COR-L47 (cell line): ENCODE measurements around the gene SLC6A16.
"Not testable (repeated sequence)": the region's sequence is repeated elsewhere in the genome, so short reads cannot be mapped to it uniquely, and the experiment has no call there.

Source experiments
- DNase-seq: peaks from one replicate; lab custom pipeline; 2025; lab: John Stamatoyannopoulos, UW

Gene SLC6A16

GRCh38 chr19:49331187-49331586, 6.2 kb upstream of the SLC6A16 start:
- DNase-seq, result not testable (repeated sequence)

- DNase-seq, result no peak
Observed at GRCh38 chr19:49328741-49329140, 3.8 kb upstream of the SLC6A16 start.

GRCh38 chr19:49327878-49328544, 3.0 kb upstream of the SLC6A16 start:
- no peak for DNase-seq

GRCh38 chr19:49326165-49326704, 1.2 kb upstream of the SLC6A16 start:
- no peak for DNase-seq

- DNase-seq, result not testable (repeated sequence)
Observed at GRCh38 chr19:49325756-49326155, 765 bp upstream of the SLC6A16 start.

GRCh38 chr19:49318296-49318695, 6.7 kb downstream of the SLC6A16 start:
- DNase-seq, result no peak

- no peak for DNase-seq
Observed at GRCh38 chr19:49316284-49316683, 8.7 kb downstream of the SLC6A16 start.

- DNase-seq, result no peak
Observed at GRCh38 chr19:49315111-49315510, 9.9 kb downstream of the SLC6A16 start.

- no peak for DNase-seq
Observed at GRCh38 chr19:49309087-49309486, 15.9 kb downstream of the SLC6A16 start.

GRCh38 chr19:49306734-49307133, 18.3 kb downstream of the SLC6A16 start:
- not testable (repeated sequence) for DNase-seq

- no peak for DNase-seq
Observed at GRCh38 chr19:49301866-49302252, 23.1 kb downstream of the SLC6A16 start.

- no peak for DNase-seq
Observed at GRCh38 chr19:49301165-49301865, 23.7 kb downstream of the SLC6A16 start.

GRCh38 chr19:49298653-49299052, 26.3 kb downstream of the SLC6A16 start:
- not testable (repeated sequence) for DNase-seq

GRCh38 chr19:49297403-49297802, 27.6 kb downstream of the SLC6A16 start:
- DNase-seq, result no peak

- no peak for DNase-seq
Observed at GRCh38 chr19:49295208-49295880, 29.6 kb downstream of the SLC6A16 start.

GRCh38 chr19:49294401-49294800, 30.6 kb downstream of the SLC6A16 start:
- no peak for DNase-seq

GRCh38 chr19:49290517-49290916, 34.5 kb downstream of the SLC6A16 start:
- no peak for DNase-seq

- DNase-seq, result not testable (repeated sequence)
Observed at GRCh38 chr19:49289286-49289685, 35.7 kb downstream of the SLC6A16 start.

- not testable (repeated sequence) for DNase-seq
Observed at GRCh38 chr19:49288205-49288604, 36.8 kb downstream of the SLC6A16 start.

GRCh38 chr19:49287141-49287770, 37.7 kb downstream of the SLC6A16 start:
- DNase-seq, result no peak

- DNase-seq, result no peak
Observed at GRCh38 chr19:49282184-49282583, 42.8 kb downstream of the SLC6A16 start.

GRCh38 chr19:49272204-49272603, 52.8 kb downstream of the SLC6A16 start:
- no peak for DNase-seq
